Measurements from ENCODE around the gene PCDHGB7.
"Not testable (repeated sequence)": the region's sequence is repeated elsewhere in the genome, so short reads cannot be mapped to it uniquely, and the experiment has no call there.

Gene PCDHGB7

GRCh38 chr5:141430332-141431113 lies 13.0 kb downstream of the PCDHGB7 start, which contains the start of gene PCDHGA12:
Gene PCDHGA12, plus strand, starts transcription at chr5:141430507. Its CDS starts 253 bp downstream, at chr5:141430760.
- no peak for DNase-seq (ENCODE audit: low read depth in 2 of 2)

- no peak for DNase-seq (ENCODE audit: low read depth in 2 of 2)
Measured at GRCh38 chr5:141431286-141431685, 13.8 kb downstream of the PCDHGB7 start.

- not testable (repeated sequence) for DNase-seq (ENCODE audit: low read depth in 2 of 2)
Measured at GRCh38 chr5:141432308-141432707, 14.8 kb downstream of the PCDHGB7 start.

- not testable (repeated sequence) for DNase-seq (ENCODE audit: low read depth in 2 of 2)
Measured at GRCh38 chr5:141432726-141433125, 15.2 kb downstream of the PCDHGB7 start.

- DNase-seq (ENCODE audit: low read depth in 2 of 2), result no peak
Measured at GRCh38 chr5:141434006-141434405, 16.5 kb downstream of the PCDHGB7 start.

GRCh38 chr5:141437221-141437620 lies 19.7 kb downstream of the PCDHGB7 start:
- no peak for DNase-seq (ENCODE audit: low read depth in 2 of 2)

- no peak for DNase-seq (ENCODE audit: low read depth in 2 of 2)
Measured at GRCh38 chr5:141439411-141440141, 22.1 kb downstream of the PCDHGB7 start.

GRCh38 chr5:141440341-141440740 lies 22.9 kb downstream of the PCDHGB7 start:
- no peak for DNase-seq (ENCODE audit: low read depth in 2 of 2)

GRCh38 chr5:141441571-141442170 lies 24.2 kb downstream of the PCDHGB7 start:
- no peak for DNase-seq (ENCODE audit: low read depth in 2 of 2)

GRCh38 chr5:141465351-141465750 lies 47.9 kb downstream of the PCDHGB7 start:
- no peak for DNase-seq (ENCODE audit: low read depth in 2 of 2)
